IMR-90 (cell line): ENCODE data around the gene MPC2. TPM values are rescaled to one million over a fixed set of nuclear protein-coding genes. Genes with fewer than 3 reads are reported as not detected.

Experiments
- ATAC-seq: fragments of 200-7000 bp; cut with Tn5 transposase; 2 replicates; pipeline ENCODE4 v1.9.1; 2020; ENCODE audit warnings: low read depth, mild to moderate bottlenecking, moderate library complexity
- BruUV-seq: library from RNA; stranded (reverse); fragments of 400-500 nt; replicated peaks from 2 replicates; lab custom pipeline; 2021; lab: Mats Ljungman, UMichigan
- CTCF ChIA-PET: fragments of 300-600 bp; formaldehyde crosslinking; extraction: SDS; loops from one replicate; lab custom pipeline; 2021; ENCODE audit warnings: antibody characterized with exemption; lab: Yijun Ruan, JAX
- POLR2A ChIA-PET: fragments of 300-600 bp; sonication (Branson Sonifier 250); formaldehyde crosslinking; loops from one replicate; lab custom pipeline; 2022; ENCODE audit warnings: antibody characterized with exemption; ENCODE audit not compliant: unreplicated experiment; lab: Charles Lee
- DNase-seq: peaks from one replicate; pipeline ENCODE4 v3.0.0; 2013
- H2AFZ ChIP-seq: replicated peaks from 2 replicates; pipeline ENCODE3; 2013; ENCODE audit warnings: low read length, mild to moderate bottlenecking; ENCODE audit not compliant: poor library complexity
- H2AK5ac ChIP-seq: 2 replicates; pipeline ENCODE4 v1.6.1; 2013; ENCODE audit warnings: low read depth, low read length, inconsistent platforms
- H2AK9ac ChIP-seq: replicated peaks from 2 replicates; pipeline ENCODE3; 2013; ENCODE audit warnings: mild to moderate bottlenecking, low read depth, low read length, moderate library complexity; ENCODE audit not compliant: poor library complexity
- H2BK120ac ChIP-seq: 2 replicates; pipeline ENCODE4 v1.6.1; 2013; ENCODE audit warnings: low read depth, low read length, inconsistent platforms
- H2BK15ac ChIP-seq: 3 replicates; pipeline ENCODE4 v1.6.1; 2013; ENCODE audit warnings: low read depth, low read length, inconsistent platforms
- H2BK20ac ChIP-seq: 2 replicates; pipeline ENCODE4 v1.6.1; 2013; ENCODE audit warnings: low read depth, mild to moderate bottlenecking, inconsistent platforms, low read length, moderate library complexity
- H2BK5ac ChIP-seq: 2 replicates; pipeline ENCODE4 v1.6.1; 2013; ENCODE audit warnings: mild to moderate bottlenecking, low read depth, low read length, inconsistent platforms; ENCODE audit not compliant: poor library complexity, severe bottlenecking
- H3K14ac ChIP-seq: replicated peaks from 2 replicates; pipeline ENCODE4 v1.6.1; 2013; ENCODE audit warnings: low read depth, low read length, inconsistent platforms
- H3K18ac ChIP-seq: 2 replicates; pipeline ENCODE4 v1.6.1; 2013; ENCODE audit warnings: low read depth, low read length, control low read depth
- H3K23ac ChIP-seq: 2 replicates; pipeline ENCODE4 v1.6.1; 2013; ENCODE audit warnings: low read depth, low read length, inconsistent platforms
- H3K27ac ChIP-seq: 2 replicates; pipeline ENCODE4 v1.5.1; 2013; ENCODE audit warnings: mild to moderate bottlenecking, control low read depth, low read length; ENCODE audit not compliant: insufficient read depth
- H3K27me3 ChIP-seq: 2 replicates; pipeline ENCODE4 v1.6.1; 2013; ENCODE audit warnings: low read length; ENCODE audit not compliant: control insufficient read depth, insufficient read depth
- H3K36me3 ChIP-seq: 2 replicates; pipeline ENCODE4 v1.6.1; 2013; ENCODE audit warnings: low read length, mixed read lengths; ENCODE audit not compliant: control insufficient read depth, insufficient read depth
- H3K4ac ChIP-seq: 2 replicates; pipeline ENCODE4 v1.6.1; 2013; ENCODE audit warnings: low read depth, low read length, inconsistent platforms
- H3K4me1 ChIP-seq: 2 replicates; pipeline ENCODE4 v1.6.1; 2013; ENCODE audit warnings: low read length, mixed read lengths; ENCODE audit not compliant: control insufficient read depth, insufficient read depth
- H3K4me2 ChIP-seq: 2 replicates; pipeline ENCODE4 v1.6.1; 2013; ENCODE audit warnings: low read depth, mild to moderate bottlenecking, control low read depth, low read length, moderate library complexity
- H3K4me3 ChIP-seq: 2 replicates; pipeline ENCODE4 v1.5.1; 2013; ENCODE audit warnings: low read depth, mild to moderate bottlenecking, control low read depth, low read length, moderate library complexity; ENCODE audit not compliant: insufficient read depth
- H3K56ac ChIP-seq: 2 replicates; pipeline ENCODE4 v1.6.1; 2013; ENCODE audit warnings: low read length, inconsistent platforms; ENCODE audit not compliant: insufficient read depth; ENCODE audit errors: extremely low read depth
- H3K79me1 ChIP-seq, 2 experiments: 2 replicates each; pipeline ENCODE4 v1.6.1; 2013; ENCODE audit warnings: low read length in 2 of 2, inconsistent platforms in 1 of 2, low read depth in 1 of 2
- H3K9ac ChIP-seq: 2 replicates; pipeline ENCODE4 v1.6.1; 2013; ENCODE audit warnings: low read depth, low read length, control low read depth
- H3K9me1 ChIP-seq: 2 replicates; pipeline ENCODE4 v1.6.1; 2013; ENCODE audit warnings: low read length, inconsistent platforms; ENCODE audit not compliant: insufficient read depth
- H3K9me3 ChIP-seq: 2 replicates; pipeline ENCODE4 v1.6.1; 2013; ENCODE audit warnings: low read length; ENCODE audit not compliant: control insufficient read depth, insufficient read depth
- H4K20me1 ChIP-seq: 2 replicates; pipeline ENCODE4 v1.6.1; 2013; ENCODE audit warnings: low read length, inconsistent platforms; ENCODE audit not compliant: insufficient read depth
- H4K5ac ChIP-seq: 2 replicates; pipeline ENCODE4 v1.6.1; 2013; ENCODE audit warnings: mild to moderate bottlenecking, low read depth, low read length, control low read depth
- H4K8ac ChIP-seq, 2 experiments: 2 replicates each; pipeline ENCODE4 v1.6.1; 2013; ENCODE audit warnings: low read depth in 2 of 2, low read length in 2 of 2, control low read depth in 1 of 2, inconsistent platforms in 1 of 2
- H4K91ac ChIP-seq: 2 replicates; pipeline ENCODE4 v1.6.1; 2013; ENCODE audit warnings: low read depth, low read length, inconsistent platforms; ENCODE audit not compliant: insufficient read depth
- BHLHE40 ChIP-seq: fragments of 150-350 bp; IDR thresholded peaks from 2 replicates; pipeline ENCODE4 v1.6.1; 2016; ENCODE audit warnings: mild to moderate bottlenecking, low read depth, low read length
- CHD1 ChIP-seq: IDR thresholded peaks from 2 replicates; pipeline ENCODE4 v1.6.1; 2012; ENCODE audit warnings: low read depth, low read length, improper control_type of control experiment
- ELK1 ChIP-seq: fragments of 150-350 bp; IDR thresholded peaks from 2 replicates; pipeline ENCODE4 v1.6.1; 2016; ENCODE audit warnings: low read depth, mild to moderate bottlenecking, low read length, moderate library complexity, borderline replicate concordance
- FOS ChIP-seq: fragments of 150-350 bp; IDR thresholded peaks from 2 replicates; pipeline ENCODE4 v1.6.1; 2016; ENCODE audit warnings: low read depth, low read length
- MAFK ChIP-seq: IDR thresholded peaks from 2 replicates; pipeline ENCODE4 v1.6.1; 2012; ENCODE audit warnings: low read depth, low read length, improper control_type of control experiment
- MXI1 ChIP-seq: IDR thresholded peaks from 2 replicates; pipeline ENCODE4 v1.6.1; 2012; ENCODE audit warnings: low read depth, mild to moderate bottlenecking, low read length, moderate library complexity, borderline replicate concordance
- NFE2L2 ChIP-seq: fragments of 150-350 bp; IDR thresholded peaks from 2 replicates; pipeline ENCODE4 v1.6.1; 2016; ENCODE audit warnings: low read depth, mild to moderate bottlenecking, low read length
- POLR2A ChIP-seq: IDR thresholded peaks from 2 replicates; pipeline ENCODE4 v1.6.1; 2012; ENCODE audit warnings: mild to moderate bottlenecking, low read depth, low read length
- RAD21 ChIP-seq: IDR thresholded peaks from 2 replicates; pipeline ENCODE4 v1.6.1; 2012; ENCODE audit warnings: low read length, improper control_type of control experiment
- RFX5 ChIP-seq: IDR thresholded peaks from 2 replicates; pipeline ENCODE4 v1.8.0; 2012; ENCODE audit warnings: low read depth, mild to moderate bottlenecking, low read length, moderate library complexity
- SMC3 ChIP-seq: fragments of 150-350 bp; IDR thresholded peaks from 2 replicates; pipeline ENCODE4 v1.6.1; 2016; ENCODE audit warnings: low read depth, mild to moderate bottlenecking, antibody characterized with exemption, low read length, moderate library complexity
- USF2 ChIP-seq: fragments of 150-350 bp; IDR thresholded peaks from 2 replicates; pipeline ENCODE4 v1.6.1; 2017; ENCODE audit warnings: mild to moderate bottlenecking, antibody characterized with exemption, low read length, low read depth
- WGBS, 2 experiments: methylation state at CpG; one replicate each; pipeline versions ENCODE4 v1.1.5 to v1.1.7; 2013; ENCODE audit warnings: missing lambda C conversion rate in 2 of 2; ENCODE audit not compliant: insufficient read length in 1 of 2; ENCODE audit errors: extremely low coverage in 2 of 2; 5-methylcytosine and 5-hydroxymethylcytosine counted together
- dilution Hi-C: fragments of 300-500 bp; cut with HindIII; formaldehyde crosslinking; loops from one replicate; pipeline ENCODE4 v1.14.3; 2018; ENCODE audit warnings: low sequenced_read_pairs; ENCODE audit not compliant: unreplicated experiment
- in situ Hi-C: fragments of 300-500 bp; cut with MboI; formaldehyde crosslinking; loops from 3 replicates; pipeline ENCODE4 v1.14.3; 2019; ENCODE audit warnings: low sequenced_read_pairs, inconsistent platforms, mixed read lengths
- intact Hi-C: fragments of 100-400 bp; cut with micrococcal nuclease; formaldehyde crosslinking; loops from 2 replicates; pipeline ENCODE4 v1.10.0; 2022
- polyA plus RNA-seq, 3 experiments: library from polyadenylated mRNA; depleted of rRNA; stranded (reverse); fragments of >200 nt; gene quantifications; 2 replicates each; pipeline ENCODE4 v1.2.3, GENCODE V29; 2012; ENCODE audit warnings: low replicate concordance in 1 of 3
- total RNA-seq: library from RNA; depleted of rRNA; stranded (reverse); fragments of >200 nt; gene quantifications from 2 replicates; pipeline ENCODE4 v1.2.3, GENCODE V29; 2012
- TF ChIP-seq, protein P1 (sequence below): conservative IDR thresholded peaks from 2 replicates; pipeline ENCODE4 v1.5.1; 2012; ENCODE audit warnings: mild to moderate bottlenecking, low read depth, low read length, improper control_type of control experiment

Gene MPC2
- total and polyA plus RNA-seq, 2 of the 4 experiments (the other 2 are of a cell fraction), result 35.0 to 42.9 TPM

DNA sequence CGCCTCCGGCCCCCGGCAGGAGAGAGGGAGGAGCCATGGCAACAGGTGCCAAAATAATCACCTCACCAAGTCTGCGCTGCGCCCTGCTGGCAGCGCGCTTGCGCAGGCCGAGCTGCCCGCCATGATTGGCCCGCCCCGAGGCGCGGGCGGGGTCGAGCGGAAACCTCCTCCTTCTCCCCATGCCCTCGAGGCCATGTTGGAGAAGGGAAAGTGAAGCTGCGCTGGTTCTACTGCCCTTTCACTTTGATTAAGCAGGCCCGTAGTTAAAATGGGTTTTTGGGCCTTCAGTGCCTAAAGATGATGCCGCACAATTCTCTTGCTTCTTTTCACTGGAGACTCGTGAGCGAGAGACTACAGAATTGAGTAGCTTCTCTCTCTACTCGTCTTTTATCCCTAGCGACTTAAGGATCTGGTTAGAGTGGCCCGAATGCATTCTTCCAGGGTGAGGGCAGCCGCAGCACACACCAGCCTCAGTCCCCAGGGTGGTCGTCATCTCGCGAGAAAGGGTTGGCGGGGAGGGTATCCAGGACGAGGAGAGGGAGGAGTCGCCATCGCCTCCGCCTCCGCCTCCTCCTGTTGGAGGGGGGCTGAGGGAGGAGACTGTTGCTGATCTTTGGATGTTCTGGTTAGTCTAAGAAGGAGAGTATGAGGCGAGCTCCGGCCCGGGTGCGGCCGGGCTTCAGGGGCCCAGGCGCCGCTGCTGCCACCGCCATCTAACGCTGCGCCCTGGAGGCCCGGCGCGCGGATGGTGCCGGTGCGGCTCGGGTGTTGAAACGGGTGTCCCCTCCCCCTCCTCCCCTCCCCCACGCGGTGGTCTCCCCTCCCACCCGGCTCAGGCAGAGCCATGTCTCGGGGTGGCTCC, 573 bp downstream of the MPC2 start, which contains the start of gene DCAF6:
TSS of gene DCAF6 (plus strand) at position 616 of the 862 bp plus-strand sequence. CDS start at position 845, 229 bp downstream.
- Histone ChIP-seq H3K56ac (peak within 1 kb of the TSS; percentile 100), H3K79me1 (peaks cover 0 to 30% of the 10 kb centered on the region in 2 experiments; a peak in 2 of 4 replicates), H3K9me1 (no peaks in the 10 kb centered on the region), H3K14ac (peak within 1 kb of the TSS; percentile 100), H2AK9ac (peak within 1 kb of the TSS; percentile 99), H3K18ac (peak within 1 kb of the TSS; percentile 89), H3K9ac (peak within 1 kb of the TSS; percentile 97), H3K9me3 (no peaks in the 10 kb centered on the region), H2BK15ac (peak within 1 kb of the TSS; percentile 80; the same call in 2 of the 3 replicates), H3K27me3 (no peaks in the 10 kb centered on the region), H4K91ac (peak within 1 kb of the TSS; percentile 97), H2AFZ (peak within 1 kb of the TSS; percentile 99), H4K8ac (peak within 1 kb of the TSS; percentile 55 to 100), H2BK5ac (peak within 1 kb of the TSS; percentile 94), H3K23ac (peak within 1 kb of the TSS; percentile 99), H3K4me2 (peak within 1 kb of the TSS; percentile 95), H2BK120ac (peak within 1 kb of the TSS; percentile 97), H2AK5ac (peak within 1 kb of the TSS; percentile 74; the same call in 1 of the 2 replicates), H4K5ac (peak within 1 kb of the TSS; percentile 89), H4K20me1 (peaks cover 19% of the 10 kb centered on the region; the same call in 1 of the 2 replicates), H3K36me3 (no peaks in the 10 kb centered on the region), H3K4me3 (peak within 1 kb of the TSS; percentile 98), H2BK20ac (peak within 1 kb of the TSS; percentile 67; the same call in 1 of the 2 replicates), H3K4ac (peak within 1 kb of the TSS; percentile 98), H3K4me1 (no peaks in the 10 kb centered on the region), H3K27ac (peak within 1 kb of the TSS; percentile 89)
- intact Hi-C loops, result loop anchor here (1.0 to 5.0 kb wide), 6 partner anchors 114 to 291 kb away; partner anchors contain the start of gene SFT2D2
- DNase-seq (peak; percentile 99), ATAC-seq (peak; percentile 88)
- in situ Hi-C loops, result no loop called here
- CTCF ChIA-PET, result interaction anchor here (0.7 to 1.0 kb wide), 2 partner anchors 68 to 146 kb away, joined by 3 to 5 read pairs; no protein-coding TSS in a partner anchor
- dilution Hi-C loops, result no loop called here
- no TSS peak for BruUV-seq
- no CpG with 5 or more reads among the region's 58 CpGs for WGBS, 2 experiments
- POLR2A ChIA-PET, result interaction anchor here (0.6 to 1.2 kb wide), 5 partner anchors 9 to 397 kb away, joined by 3 to 14 read pairs (median 3); no protein-coding TSS in a partner anchor
- TF ChIP-seq USF2 (no peak), RAD21 (no peak), MAFK (no peak), RFX5 (no peak), CHD1 (no peak), BHLHE40 (peak; percentile 48; the same call in 1 of the 2 replicates), MXI1 (no peak), NFE2L2 (no peak), SMC3 (no peak), POLR2A (peak; percentile 88), FOS (0 out of 2 replicates have a peak, but pooled peaks have one; percentile 16), ELK1 (no peak)
- TF ChIP-seq, protein P1, sequence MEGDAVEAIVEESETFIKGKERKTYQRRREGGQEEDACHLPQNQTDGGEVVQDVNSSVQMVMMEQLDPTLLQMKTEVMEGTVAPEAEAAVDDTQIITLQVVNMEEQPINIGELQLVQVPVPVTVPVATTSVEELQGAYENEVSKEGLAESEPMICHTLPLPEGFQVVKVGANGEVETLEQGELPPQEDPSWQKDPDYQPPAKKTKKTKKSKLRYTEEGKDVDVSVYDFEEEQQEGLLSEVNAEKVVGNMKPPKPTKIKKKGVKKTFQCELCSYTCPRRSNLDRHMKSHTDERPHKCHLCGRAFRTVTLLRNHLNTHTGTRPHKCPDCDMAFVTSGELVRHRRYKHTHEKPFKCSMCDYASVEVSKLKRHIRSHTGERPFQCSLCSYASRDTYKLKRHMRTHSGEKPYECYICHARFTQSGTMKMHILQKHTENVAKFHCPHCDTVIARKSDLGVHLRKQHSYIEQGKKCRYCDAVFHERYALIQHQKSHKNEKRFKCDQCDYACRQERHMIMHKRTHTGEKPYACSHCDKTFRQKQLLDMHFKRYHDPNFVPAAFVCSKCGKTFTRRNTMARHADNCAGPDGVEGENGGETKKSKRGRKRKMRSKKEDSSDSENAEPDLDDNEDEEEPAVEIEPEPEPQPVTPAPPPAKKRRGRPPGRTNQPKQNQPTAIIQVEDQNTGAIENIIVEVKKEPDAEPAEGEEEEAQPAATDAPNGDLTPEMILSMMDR, result no peak
